Epithelial cell of proximal tubule (primary cell): ENCODE measurements around the gene DNAJC13. TPM values are rescaled to one million over a fixed set of nuclear protein-coding genes. Genes with fewer than 3 reads are reported as not detected.
"Not testable (repeated sequence)": the region's sequence is repeated elsewhere in the genome, so short reads cannot be mapped to it uniquely, and the experiment has no call there.

Source experiments
- DNase-seq: peaks from one replicate; pipeline ENCODE4 v3.0.0-alpha.2; 2011; ENCODE audit warnings: low read depth
- H3K4me3 ChIP-seq: 2 replicates; pipeline ENCODE4 v1.5.1; 2011; ENCODE audit warnings: low read depth, mild to moderate bottlenecking, low read length
- total RNA-seq: library from RNA; depleted of rRNA; stranded (reverse); fragments of >200 nt; gene quantifications from 2 replicates; pipeline ENCODE4 v1.2.3, GENCODE V29; 2015
- TF ChIP-seq, protein P1 (sequence below): conservative IDR thresholded peaks from 2 replicates; pipeline ENCODE4 v1.5.1; 2012; ENCODE audit warnings: low read depth, mild to moderate bottlenecking, low read length

DNAJC13 gene
- total RNA-seq = 21.6 and 22.0 TPM in 2 replicates

GRCh38 chr3:132416807-132417694 lies at the start of gene DNAJC13:
DNAJC13 (plus strand) TSS chr3:132417502; CDS start chr3:132434551, 17,049 bp downstream.
- peak within 1 kb of the TSS; percentile 96 for H3K4me3 ChIP-seq
- DNase-seq = peak; percentile 38
- TF ChIP-seq, protein P1, sequence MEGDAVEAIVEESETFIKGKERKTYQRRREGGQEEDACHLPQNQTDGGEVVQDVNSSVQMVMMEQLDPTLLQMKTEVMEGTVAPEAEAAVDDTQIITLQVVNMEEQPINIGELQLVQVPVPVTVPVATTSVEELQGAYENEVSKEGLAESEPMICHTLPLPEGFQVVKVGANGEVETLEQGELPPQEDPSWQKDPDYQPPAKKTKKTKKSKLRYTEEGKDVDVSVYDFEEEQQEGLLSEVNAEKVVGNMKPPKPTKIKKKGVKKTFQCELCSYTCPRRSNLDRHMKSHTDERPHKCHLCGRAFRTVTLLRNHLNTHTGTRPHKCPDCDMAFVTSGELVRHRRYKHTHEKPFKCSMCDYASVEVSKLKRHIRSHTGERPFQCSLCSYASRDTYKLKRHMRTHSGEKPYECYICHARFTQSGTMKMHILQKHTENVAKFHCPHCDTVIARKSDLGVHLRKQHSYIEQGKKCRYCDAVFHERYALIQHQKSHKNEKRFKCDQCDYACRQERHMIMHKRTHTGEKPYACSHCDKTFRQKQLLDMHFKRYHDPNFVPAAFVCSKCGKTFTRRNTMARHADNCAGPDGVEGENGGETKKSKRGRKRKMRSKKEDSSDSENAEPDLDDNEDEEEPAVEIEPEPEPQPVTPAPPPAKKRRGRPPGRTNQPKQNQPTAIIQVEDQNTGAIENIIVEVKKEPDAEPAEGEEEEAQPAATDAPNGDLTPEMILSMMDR = no peak

DNA sequence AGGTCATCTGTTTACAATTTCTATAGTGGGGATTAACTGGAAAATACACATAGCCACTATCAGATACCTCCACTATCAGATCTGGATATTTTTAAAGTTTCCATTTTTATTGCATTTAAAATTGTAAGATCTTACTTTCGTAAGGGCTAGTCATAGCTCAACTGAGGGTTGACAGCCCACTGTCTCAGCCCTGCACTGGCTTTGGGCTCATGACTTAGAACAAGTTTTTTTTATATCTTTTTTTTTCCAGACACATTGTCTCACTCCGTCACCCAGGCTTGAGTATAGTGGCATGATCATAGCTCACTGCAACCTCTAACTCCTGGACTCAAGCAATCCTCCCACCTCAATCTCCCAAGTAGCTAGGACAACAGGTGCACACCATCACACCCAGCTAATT lies 48.8 kb upstream of the DNAJC13 start:
- TF ChIP-seq, protein P1 = no peak
- DNase-seq = no peak
- H3K4me3 ChIP-seq = no peak overlapping the region

DNA sequence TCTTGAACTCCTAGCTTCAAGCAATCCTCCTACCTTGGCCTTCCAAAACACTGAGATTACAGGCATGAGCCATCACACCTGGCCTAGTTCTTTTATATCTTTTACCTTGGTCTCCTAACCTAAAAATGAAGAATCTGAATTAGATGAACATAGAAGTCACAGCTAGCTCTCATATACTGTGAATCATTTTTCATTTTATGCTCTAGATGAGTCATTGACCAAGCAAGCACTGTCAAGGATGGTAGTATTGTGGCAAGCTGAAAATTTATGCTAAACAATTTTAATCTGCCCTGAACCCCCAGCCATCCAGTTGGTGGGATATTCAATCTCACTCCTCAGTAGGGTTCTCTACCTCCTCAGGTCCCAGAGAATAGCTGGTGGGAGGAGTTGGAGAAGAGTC lies 48.3 kb upstream of the DNAJC13 start:
- H3K4me3 ChIP-seq = no peak overlapping the region
- DNase-seq = no peak
- TF ChIP-seq, protein P1 = no peak

- DNase-seq, H3K4me3 ChIP-seq: not testable (repeated sequence)
Measured at GRCh38 chr3:132376945-132377354, 40.4 kb upstream of the DNAJC13 start.

GRCh38 chr3:132378048-132378762 lies 39.1 kb upstream of the DNAJC13 start:
- DNase-seq = no peak
- no peak overlapping the region for H3K4me3 ChIP-seq
- TF ChIP-seq, protein P1 = no peak

GRCh38 chr3:132378846-132379245 lies 38.5 kb upstream of the DNAJC13 start:
- no peak for DNase-seq
- TF ChIP-seq, protein P1 = no peak
- H3K4me3 ChIP-seq = no peak overlapping the region

GRCh38 chr3:132380920-132381319 lies 36.4 kb upstream of the DNAJC13 start:
- DNase-seq = no peak
- TF ChIP-seq, protein P1 = no peak

More at GRCh38 chr3:132380920-132381319, 36.4 kb upstream of the DNAJC13 start:
- H3K4me3 ChIP-seq = no peak overlapping the region
